Stimulated activated CD8-positive, alpha-beta memory T cell treated with anti-CD3 and anti-CD28 coated beads, Interleukin-2, amount 100 ng/mL, for 48 hours (primary cell): ENCODE results near the gene BRD3OS.

Experiments
- DNase-seq, 2 donors: peaks; one replicate each; pipeline ENCODE4 v3.0.0-alpha.2; 2020; ENCODE audit warnings: low read depth in 2 of 2

The BRD3OS gene

DNA sequence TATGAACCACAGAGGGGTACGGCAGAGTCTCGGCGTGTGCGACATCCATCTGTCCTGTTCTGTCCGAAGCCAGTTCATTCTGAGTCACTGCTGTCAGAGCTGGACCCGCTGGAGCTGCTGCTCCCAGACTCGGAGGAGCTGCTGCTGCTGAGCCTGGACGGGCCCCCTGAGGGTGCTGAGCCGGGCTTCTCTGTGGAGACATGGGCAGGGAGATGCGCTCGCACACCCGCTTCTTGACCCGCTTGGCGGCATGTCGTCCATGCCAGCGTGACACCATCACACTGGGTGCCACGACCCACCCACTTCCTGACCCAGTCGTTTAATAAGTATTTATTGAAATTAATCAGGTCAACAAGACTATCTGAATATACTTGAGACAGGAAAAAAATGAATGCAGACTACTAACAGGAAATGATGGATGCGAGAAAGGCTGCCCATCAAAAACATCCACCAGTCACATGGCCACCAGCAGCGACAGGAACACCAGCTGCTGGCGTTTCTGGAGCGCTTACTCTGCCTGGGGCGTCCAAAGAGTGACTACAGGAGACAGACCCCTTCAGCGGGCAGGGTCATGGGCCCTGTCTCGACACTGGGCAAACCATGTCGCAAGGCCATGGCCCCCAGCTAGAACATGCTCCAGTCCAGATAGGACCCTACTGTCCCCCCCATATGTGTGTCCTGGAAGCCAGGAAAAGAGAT lies 8.4 kb downstream of the BRD3OS start:
- no peak for DNase-seq

- DNase-seq: no peak
These were observed 9.1 kb downstream of the BRD3OS start for GRCh38 chr9:134034215-134035040.

DNA sequence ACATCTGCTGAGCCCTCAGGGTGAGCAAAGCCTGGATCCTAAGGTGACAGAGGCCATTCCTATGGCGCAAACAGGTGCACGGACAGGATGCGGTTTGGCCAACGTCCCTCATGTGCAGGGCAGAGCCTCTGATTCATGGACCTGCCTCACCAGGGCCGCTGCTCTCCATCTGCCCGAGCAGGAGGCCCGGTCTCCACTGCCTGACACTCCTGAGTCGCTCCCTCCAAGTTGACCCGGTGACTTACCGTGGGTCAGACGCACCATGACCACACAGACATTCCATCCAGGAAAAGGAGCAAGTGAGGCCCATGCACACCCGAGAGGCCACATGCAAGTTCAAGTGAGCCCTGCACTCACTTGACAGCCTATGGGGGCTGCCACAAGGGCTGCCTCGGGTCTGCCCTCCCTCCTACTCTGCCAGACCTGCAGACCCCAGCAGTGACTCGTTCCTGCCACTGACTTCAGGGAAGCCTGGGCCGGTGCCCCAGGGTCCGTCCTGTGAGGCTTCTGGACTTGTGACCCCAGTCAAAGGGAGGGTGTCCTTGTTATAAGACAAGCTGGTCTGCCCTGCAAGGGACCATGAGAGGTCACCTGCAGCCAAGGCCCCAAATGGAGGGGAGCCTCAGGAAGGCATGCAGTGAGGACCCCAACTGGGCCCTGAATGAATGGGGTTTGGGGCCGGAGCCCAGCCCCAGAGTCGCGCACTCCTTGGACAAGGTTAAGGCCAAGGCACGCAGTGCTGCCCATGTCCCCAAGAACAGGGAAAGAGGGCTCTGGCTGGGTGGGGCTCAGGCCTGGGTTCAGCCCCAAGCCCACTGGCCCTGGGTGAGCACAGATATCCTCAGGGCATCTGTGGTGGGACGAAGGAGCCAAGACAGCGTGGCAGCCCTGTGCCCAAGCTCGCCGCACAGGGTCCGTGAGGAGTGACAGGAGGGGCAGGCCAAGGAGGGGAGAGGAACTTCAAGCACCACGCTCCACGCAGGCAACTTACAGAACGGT lies 10.1 kb downstream of the BRD3OS start:
- no peak for DNase-seq

- DNase-seq: no peak
These were observed 10.8 kb downstream of the BRD3OS start for GRCh38 chr9:134036130-134036529.

- no peak for DNase-seq
These were observed 12.4 kb downstream of the BRD3OS start for GRCh38 chr9:134037641-134038040.

DNA sequence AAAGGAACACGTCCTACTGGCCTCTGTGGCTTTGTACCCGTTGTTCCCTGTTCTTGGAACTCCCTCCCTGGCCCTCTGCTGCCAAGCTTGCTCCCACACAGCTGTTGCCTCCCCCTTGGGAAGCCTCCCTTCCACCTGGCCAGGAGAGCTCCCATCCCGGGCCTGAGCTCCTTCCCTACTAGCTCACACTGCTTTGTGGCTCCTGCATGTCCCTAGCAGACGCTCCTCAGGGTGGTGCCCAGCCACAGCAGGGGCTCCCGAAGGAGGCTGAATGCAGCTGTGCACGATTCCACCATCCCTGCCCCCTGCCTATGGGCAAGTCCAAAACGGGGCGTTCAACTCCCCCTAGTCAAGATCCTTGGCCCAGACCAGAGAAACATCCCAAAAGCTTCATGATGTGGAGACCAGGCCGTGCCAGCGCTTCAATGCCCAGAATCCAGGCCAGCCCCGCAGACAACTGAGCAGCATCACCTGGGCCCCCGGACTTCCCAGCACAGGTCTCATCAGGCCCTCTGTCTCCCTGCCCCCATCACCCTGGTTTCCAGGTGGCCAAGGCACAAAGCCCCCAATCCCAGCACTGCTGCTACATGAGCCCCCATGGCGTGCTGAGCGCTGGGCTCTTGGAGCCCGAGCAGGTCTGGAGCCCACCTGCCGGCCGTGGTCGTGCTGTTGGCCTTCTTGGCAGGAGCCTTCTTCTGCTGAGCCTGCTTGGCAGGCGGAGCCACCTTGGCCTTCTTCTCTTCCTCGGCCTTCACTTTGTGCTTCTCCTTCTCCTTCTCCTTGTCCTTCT lies 14.3 kb downstream of the BRD3OS start:
- DNase-seq: no peak

DNA sequence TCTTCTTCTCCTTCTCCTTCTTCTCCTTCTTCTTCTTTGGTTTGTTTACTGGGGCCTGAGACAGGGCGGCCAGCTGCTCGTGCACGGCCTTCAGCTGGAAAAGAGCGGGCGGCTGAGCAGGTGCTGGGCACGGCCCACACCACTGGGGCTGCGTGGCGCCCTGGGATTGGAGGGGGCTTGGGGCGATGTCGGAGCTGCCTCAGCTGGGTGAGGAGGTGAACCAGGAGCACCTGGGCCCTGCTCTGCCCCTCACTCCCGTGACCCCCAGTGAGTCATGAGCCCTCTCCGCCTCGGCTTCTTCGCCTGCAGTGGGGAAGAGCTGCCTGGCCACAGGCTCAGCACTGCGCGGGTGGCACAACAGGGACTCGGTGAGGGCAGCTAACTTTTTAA lies 14.9 kb downstream of the BRD3OS start:
- DNase-seq: no peak

DNA sequence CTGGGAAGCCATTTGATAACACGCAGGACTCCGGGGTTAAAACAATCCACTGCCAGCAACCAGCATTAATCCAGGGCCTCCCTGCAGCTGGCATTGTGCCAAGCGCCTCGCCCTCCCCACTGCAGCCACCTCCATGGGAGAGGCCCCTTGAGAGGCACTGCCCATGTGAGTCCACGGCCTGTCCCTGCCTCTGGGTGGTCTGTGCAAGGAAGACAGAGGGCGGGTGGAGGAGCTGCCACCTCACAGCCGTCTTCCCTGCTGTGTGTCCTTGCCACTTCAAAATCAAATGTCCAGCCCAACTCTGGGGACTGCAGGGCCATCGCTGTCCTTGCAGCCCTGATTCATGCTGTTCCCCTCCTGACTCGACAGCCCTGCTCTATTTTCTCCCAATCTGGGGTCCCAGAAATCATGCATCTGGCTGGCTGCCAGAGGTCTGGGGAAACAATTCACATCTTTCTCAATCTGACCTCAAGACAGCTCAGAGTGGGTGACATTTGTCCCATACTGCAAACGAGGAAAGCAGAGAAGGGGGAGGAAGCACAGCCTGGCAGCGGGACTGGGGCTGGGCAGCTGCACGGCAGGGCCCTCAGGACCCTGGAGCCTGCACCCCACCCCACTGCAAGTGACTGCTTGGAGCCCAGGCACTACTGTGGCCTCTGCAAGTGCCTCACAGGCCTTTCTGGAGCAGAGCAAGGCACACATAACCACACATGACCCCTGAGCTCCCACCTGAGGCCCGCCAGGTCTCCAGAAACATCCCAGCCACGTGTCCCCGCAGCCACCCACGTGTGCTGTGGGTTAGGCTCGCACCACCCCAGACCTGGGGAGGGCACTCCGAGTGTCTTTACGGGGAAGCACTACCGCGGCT lies 15.7 kb downstream of the BRD3OS start:
- no peak for DNase-seq

- no peak for DNase-seq
These were observed 16.3 kb downstream of the BRD3OS start for GRCh38 chr9:134041649-134041962.

DNA sequence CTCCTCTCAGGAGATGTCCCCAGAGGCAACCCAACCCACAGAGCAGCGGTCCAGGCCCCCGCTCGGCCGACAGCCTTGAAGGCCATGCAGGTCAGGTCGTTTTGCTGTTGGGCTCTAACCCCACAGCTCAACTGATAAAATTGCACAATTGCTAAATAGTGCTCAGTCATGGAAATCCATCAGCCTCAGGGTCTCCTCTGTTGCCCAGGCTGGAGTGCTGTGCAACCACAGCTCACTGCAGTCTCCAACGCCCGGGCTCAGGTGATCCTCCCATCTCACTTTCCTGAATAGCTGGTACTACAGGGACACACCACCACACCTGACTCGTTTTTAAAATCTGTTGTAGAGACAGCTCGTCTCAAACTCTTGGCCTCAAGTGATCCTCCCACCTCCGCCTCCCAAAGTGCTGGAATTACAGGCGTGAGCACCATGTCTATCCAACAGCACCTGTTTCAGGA lies 18.3 kb downstream of the BRD3OS start:
- DNase-seq: no peak

- no peak for DNase-seq
These were observed 19.7 kb downstream of the BRD3OS start for GRCh38 chr9:134044944-134045343.

DNA sequence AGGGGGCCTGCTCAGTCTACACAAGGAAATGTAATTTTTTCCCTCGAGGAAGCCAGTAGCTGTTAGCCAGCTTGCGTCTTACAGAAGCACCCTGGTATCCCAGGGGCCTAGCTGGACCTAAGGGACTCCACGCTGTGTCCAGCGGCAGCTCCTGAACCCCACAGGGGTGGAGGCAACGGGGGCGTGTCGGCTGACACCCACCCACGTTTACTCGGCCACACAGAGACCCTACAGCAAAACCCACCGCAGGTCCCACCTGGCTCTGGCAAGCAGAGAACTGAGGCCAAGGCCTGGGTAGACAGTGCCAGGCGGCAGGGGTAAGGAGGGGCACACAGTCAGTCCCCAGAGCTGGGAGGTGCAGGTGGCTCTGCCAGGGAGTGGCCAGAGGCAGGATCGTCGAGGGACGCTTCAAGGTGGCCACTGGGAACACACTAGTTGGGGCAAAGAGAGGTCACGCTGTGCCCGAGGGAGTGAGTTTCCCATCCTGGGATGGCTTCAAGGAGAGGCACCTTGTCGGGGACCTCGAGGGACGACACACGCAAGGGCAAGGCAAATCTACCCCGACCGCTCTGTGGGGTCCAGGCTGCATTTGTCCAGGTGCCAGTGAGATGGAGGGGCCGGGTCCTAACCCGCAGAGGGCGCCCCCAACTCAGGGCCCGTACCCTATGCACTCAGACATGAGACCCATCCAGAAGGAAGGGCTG lies 20.7 kb downstream of the BRD3OS start:
- no peak for DNase-seq

- DNase-seq: no peak
These were observed 21.8 kb downstream of the BRD3OS start for GRCh38 chr9:134046894-134047681.

- no peak for DNase-seq
These were observed 22.7 kb downstream of the BRD3OS start for GRCh38 chr9:134047868-134048581.

DNA sequence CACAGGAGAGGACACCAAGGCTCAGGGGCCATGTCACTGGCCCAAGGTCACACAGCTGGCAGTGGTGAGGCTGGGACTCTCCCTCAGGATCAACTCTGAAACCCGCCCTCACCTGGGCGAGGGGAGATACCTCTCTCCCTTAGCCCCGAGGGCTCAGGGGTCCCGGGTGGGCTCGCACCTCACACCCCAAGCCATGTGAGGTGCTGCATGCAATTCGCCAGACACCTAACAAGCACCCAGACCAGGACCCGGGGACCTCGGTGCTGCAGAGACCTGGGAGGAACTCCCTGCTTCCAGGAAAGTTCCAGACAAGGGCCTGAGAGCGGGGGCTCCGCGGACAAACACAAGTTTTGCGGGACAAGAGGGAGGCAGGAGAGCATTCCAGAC lies 23.3 kb downstream of the BRD3OS start:
- no peak for DNase-seq

DNA sequence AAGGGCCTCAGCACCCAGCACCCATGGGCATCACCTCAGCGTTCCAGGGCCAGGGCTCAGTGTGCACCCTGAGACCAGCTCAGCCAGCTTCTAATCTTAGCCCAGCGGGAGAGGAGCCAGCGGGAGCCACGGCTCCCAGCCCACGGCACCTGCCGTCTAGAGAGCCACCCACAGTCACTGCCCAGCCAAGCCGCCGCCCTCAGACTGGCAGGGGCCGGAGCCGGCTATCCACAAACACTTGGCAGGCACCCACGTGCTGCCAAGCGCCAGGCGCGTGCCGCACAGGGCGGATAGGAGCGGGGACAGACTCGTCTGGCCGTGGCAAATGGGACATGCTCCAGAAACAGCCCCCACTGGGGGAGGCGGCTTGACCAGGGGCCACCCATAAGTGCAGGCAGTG lies 24.0 kb downstream of the BRD3OS start:
- DNase-seq: no peak

DNA sequence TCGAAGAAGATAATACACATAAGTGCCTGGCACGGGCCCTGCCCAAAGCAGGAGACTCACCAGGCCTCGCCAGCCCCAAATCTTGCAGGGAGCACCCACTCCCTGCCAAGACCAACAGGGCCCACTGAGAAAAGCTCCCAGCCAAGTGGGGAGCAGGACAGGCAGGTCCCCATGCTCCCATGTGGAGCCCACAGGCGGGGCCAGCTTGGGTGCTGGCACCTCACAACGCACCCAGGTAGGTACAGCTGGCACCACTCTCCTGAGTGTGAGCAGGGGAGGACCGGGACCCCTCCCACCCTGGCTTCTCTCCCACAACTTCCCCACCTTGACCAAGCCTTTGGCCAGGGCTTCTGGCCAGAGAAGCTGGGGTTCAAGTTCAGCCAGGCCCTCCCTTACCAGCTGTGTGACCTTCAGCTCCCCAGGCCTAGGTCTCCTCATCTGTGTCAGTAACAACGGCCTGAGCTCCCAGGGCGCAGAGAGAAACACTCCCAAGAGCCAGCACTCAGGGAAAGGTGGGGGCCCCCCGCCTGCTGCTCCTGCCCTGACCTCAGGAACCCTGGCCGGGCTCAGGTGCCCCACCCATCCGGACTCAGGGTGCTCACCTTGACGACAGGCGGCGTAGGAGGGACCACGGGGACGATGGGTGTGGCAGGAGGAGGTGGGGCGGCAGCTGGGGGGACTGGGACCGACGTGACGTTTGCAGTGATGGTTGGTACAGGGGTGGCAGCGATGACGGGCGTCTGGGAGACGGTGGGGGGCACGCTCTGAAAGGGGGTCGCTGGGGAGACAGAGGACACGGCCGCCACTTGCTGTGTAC lies 24.7 kb downstream of the BRD3OS start:
- no peak for DNase-seq
